Upper lobe of left lung (tissue), 6 donors: ENCODE results near the gene TIMM23. TPM values are rescaled to one million over a fixed set of nuclear protein-coding genes. Genes with fewer than 3 reads are reported as not detected.
"Not testable (repeated sequence)": the region's sequence is repeated elsewhere in the genome, so short reads cannot be mapped to it uniquely, and the experiment has no call there.

Source experiments
- ATAC-seq, 2 donors: fragments of 200-7000 bp; cut with Tn5 transposase; one replicate each; pipeline ENCODE4 v1.9.1; 2022; ENCODE audit warnings: mild to moderate bottlenecking in 2 of 2, moderate library complexity in 2 of 2; ENCODE audit not compliant: low FRiP score in 2 of 2
- DNase-seq, 2 donors: peaks; one replicate each; pipeline ENCODE4 v3.0.0-alpha.2; 2019 to 2020
- H3K27ac ChIP-seq, 4 donors: fragments of 200-600 bp; sonication (generic); one replicate each; pipeline ENCODE4 v1.5.1; 2016 to 2019
- H3K27me3 ChIP-seq, 4 donors: fragments of 200-600 bp; sonication (generic); one replicate each; pipeline ENCODE4 v1.5.1; 2017 to 2019
- H3K36me3 ChIP-seq, 4 donors: fragments of 200-600 bp; sonication (generic); one replicate each; pipeline ENCODE4 v1.5.1; 2016 to 2019
- H3K4me1 ChIP-seq, 4 donors: fragments of 200-600 bp; sonication (generic); one replicate each; pipeline ENCODE4 v1.5.1; 2018 to 2019
- H3K4me3 ChIP-seq, 4 donors: fragments of 200-600 bp; sonication (generic); one replicate each; pipeline ENCODE4 v1.5.1; 2017 to 2019; ENCODE audit warnings: mild to moderate bottlenecking in 2 of 4, moderate library complexity in 1 of 4
- H3K9me3 ChIP-seq, 4 donors: fragments of 200-600 bp; sonication (generic); one replicate each; pipeline ENCODE4 v1.5.1; 2018 to 2019
- CTCF ChIP-seq, 6 experiments: fragments of 450-650 bp in 4 of 6; fragments of 200-600 bp in 2 of 6; sonication (generic) in 2 of 6; IDR thresholded peaks; one replicate each; pipeline ENCODE4 v1.5.1; 2016 to 2019; ENCODE audit warnings: antibody characterized with exemption in 6 of 6
- EP300 ChIP-seq, 4 donors: sonication (generic); formaldehyde crosslinking; IDR thresholded peaks; one replicate each; pipeline ENCODE4 v1.5.1; 2017; ENCODE audit warnings: antibody characterized with exemption in 4 of 4, control low read depth in 2 of 4
- POLR2A ChIP-seq, 4 donors: fragments of 450-650 bp; IDR thresholded peaks; one replicate each; pipeline ENCODE4 v1.5.1; 2016 to 2017; ENCODE audit warnings: antibody characterized with exemption in 4 of 4, mild to moderate bottlenecking in 2 of 4
- POLR2AphosphoS5 ChIP-seq, 2 donors: sonication (generic); formaldehyde crosslinking; IDR thresholded peaks; one replicate each; pipeline ENCODE4 v1.5.1; 2017; ENCODE audit warnings: antibody characterized with exemption in 2 of 2
- WGBS, 2 donors: methylation state at CpG; one replicate each; pipeline ENCODE4 v1.1.5; 2017 to 2018; 5-methylcytosine and 5-hydroxymethylcytosine counted together
- total RNA-seq, 6 donors: library from RNA; depleted of rRNA in 4 of 6; stranded (reverse); fragments of >200 nt in 4 of 6; gene quantifications; one replicate each; pipeline versions ENCODE4 v1.1.0 to v1.2.1, GENCODE V29; 2016 to 2021
- donor health status: DM: no; HTN: no; CAD: no; lungs with moderate emphysema.
- donor health status: DM: no; HTN: yes; CAD: no; lungs with severe emphysema.

TIMM23 gene
- total RNA-seq, 6 donors from 2014 or later: 15.8 to 57.6 (median 36.1) TPM

GRCh38 chr10:45997557-45997956 lies 25.3 kb downstream of the TIMM23 start:
- no peaks in the 10 kb centered on the region for H3K9me3 ChIP-seq
- DNase-seq (no peak), ATAC-seq (no peak)
- peaks cover 0 to 30% (median 21%) of the 10 kb centered on the region in 4 donors for H3K36me3 ChIP-seq
- 89 to 92% methylated on average over 4 of the region's 4 CpGs for WGBS, 2 donors
- no peak overlapping the region for H3K4me3 ChIP-seq
- no peak overlapping the region for H3K27ac ChIP-seq
- no peaks in the 10 kb centered on the region for H3K27me3 ChIP-seq
- TF ChIP-seq POLR2AphosphoS5 (IDR thresholded peaks at IDR 0.05): no peak
- TF ChIP-seq POLR2A (IDR thresholded peaks at IDR 0.05): no peak
- no peak for TF ChIP-seq CTCF (IDR thresholded peaks at IDR 0.05)
- TF ChIP-seq EP300 (IDR thresholded peaks at IDR 0.05): no peak
- H3K4me1 ChIP-seq: peaks cover 0 to 7% (median 2%) of the 10 kb centered on the region in 4 donors

GRCh38 chr10:45997994-45998763 lies 25.9 kb downstream of the TIMM23 start:
- peaks cover 0 to 7% (median 2%) of the 10 kb centered on the region in 4 donors for H3K4me1 ChIP-seq
- TF ChIP-seq CTCF (IDR thresholded peaks at IDR 0.05) (no peak), EP300 (IDR thresholded peaks at IDR 0.05) (no peak), POLR2AphosphoS5 (IDR thresholded peaks at IDR 0.05) (no peak), POLR2A (IDR thresholded peaks at IDR 0.05) (no peak)
- no peak overlapping the region for H3K4me3 ChIP-seq
- 70 to 72% methylated on average over 5 of the region's 5 CpGs for WGBS, 2 donors
- ATAC-seq (no peak), DNase-seq (no peak)
- peaks cover 4 to 34% (median 26%) of the 10 kb centered on the region in 4 donors for H3K36me3 ChIP-seq
- no peaks in the 10 kb centered on the region for H3K9me3 ChIP-seq
- H3K27ac ChIP-seq: no peak overlapping the region
- no peaks in the 10 kb centered on the region for H3K27me3 ChIP-seq

- not testable (repeated sequence) for H3K27ac ChIP-seq, H3K4me1 ChIP-seq, ATAC-seq, H3K27me3 ChIP-seq, DNase-seq, H3K4me3 ChIP-seq, H3K9me3 ChIP-seq
- WGBS, 2 donors: 96 to 97% methylated on average over 5 of the region's 5 CpGs
- peaks cover 12 to 43% (median 38%) of the 10 kb centered on the region in 4 donors for H3K36me3 ChIP-seq
Observed at GRCh38 chr10:45999955-46000354, 27.7 kb downstream of the TIMM23 start.

- DNase-seq (no peak), ATAC-seq (no peak)
- Histone ChIP-seq H3K9me3 (no peaks in the 10 kb centered on the region), H3K27me3 (no peaks in the 10 kb centered on the region), H3K4me1 (peaks cover 0 to 7% (median 2%) of the 10 kb centered on the region in 4 donors), H3K4me3 (no peak overlapping the region), H3K36me3 (peaks cover 18 to 49% (median 44%) of the 10 kb centered on the region in 4 donors), H3K27ac (no peak overlapping the region)
- 96 to 100% methylated on average over 1 of the region's 1 CpG for WGBS, 2 donors
- TF ChIP-seq POLR2AphosphoS5 (IDR thresholded peaks at IDR 0.05) (no peak), CTCF (IDR thresholded peaks at IDR 0.05) (no peak), EP300 (IDR thresholded peaks at IDR 0.05) (no peak), POLR2A (IDR thresholded peaks at IDR 0.05) (no peak)
Observed at GRCh38 chr10:46000538-46000937, 28.2 kb downstream of the TIMM23 start.

- Histone ChIP-seq H3K4me1 (peaks cover 0 to 7% (median 2%) of the 10 kb centered on the region in 4 donors), H3K9me3 (no peaks in the 10 kb centered on the region), H3K4me3 (no peak overlapping the region), H3K36me3 (peaks cover 25 to 56% (median 51%) of the 10 kb centered on the region in 4 donors), H3K27me3 (no peaks in the 10 kb centered on the region), H3K27ac (no peak overlapping the region)
- WGBS, 2 donors: 78 to 80% methylated on average over 5 of the region's 5 CpGs
- DNase-seq (no peak), ATAC-seq (no peak)
- TF ChIP-seq POLR2AphosphoS5 (IDR thresholded peaks at IDR 0.05): no peak
- TF ChIP-seq CTCF (IDR thresholded peaks at IDR 0.05): no peak
- TF ChIP-seq EP300 (IDR thresholded peaks at IDR 0.05): no peak
- TF ChIP-seq POLR2A (IDR thresholded peaks at IDR 0.05): no peak
Observed at GRCh38 chr10:46001187-46001756, 29.0 kb downstream of the TIMM23 start.

- WGBS, 2 donors: 89 to 94% methylated on average over 7 of the region's 7 CpGs
Observed at GRCh38 chr10:46002189-46002687, 29.9 kb downstream of the TIMM23 start.

More at GRCh38 chr10:46002189-46002687, 29.9 kb downstream of the TIMM23 start:
- H3K27me3 ChIP-seq, H3K9me3 ChIP-seq, ATAC-seq, H3K4me1 ChIP-seq, DNase-seq, H3K27ac ChIP-seq, H3K4me3 ChIP-seq: not testable (repeated sequence)
- peaks cover 28 to 64% (median 61%) of the 10 kb centered on the region in 4 donors for H3K36me3 ChIP-seq
